Muscle of leg (tissue), 11 donors: Measurements from ENCODE around the gene UQCC2. TPM values are rescaled to one million over a fixed set of nuclear protein-coding genes. Genes with fewer than 3 reads are reported as not detected.

Experiments used
- DNase-seq: peaks from one replicate; pipeline ENCODE4 v3.0.0; 2013
- H3K27ac ChIP-seq: one replicate; pipeline ENCODE4 v1.5.1; 2013; ENCODE audit warnings: mild to moderate bottlenecking, low read length, control low read depth
- H3K27me3 ChIP-seq: one replicate; pipeline ENCODE4 v1.6.1; 2013; ENCODE audit warnings: low read length; ENCODE audit not compliant: control insufficient read depth, insufficient read depth
- H3K36me3 ChIP-seq: one replicate; pipeline ENCODE4 v1.6.1; 2013; ENCODE audit warnings: low read length; ENCODE audit not compliant: control insufficient read depth, insufficient read depth
- H3K4me1 ChIP-seq: one replicate; pipeline ENCODE4 v1.6.1; 2013; ENCODE audit warnings: low read length; ENCODE audit not compliant: control insufficient read depth, insufficient read depth
- H3K4me3 ChIP-seq: one replicate; pipeline ENCODE4 v1.5.1; 2013; ENCODE audit warnings: low read length, control low read depth
- H3K9me3 ChIP-seq: replicated peaks from 2 replicates; pipeline ENCODE4 v1.6.1; 2013; ENCODE audit warnings: low read depth, low read length; ENCODE audit not compliant: control insufficient read depth
- WGBS: methylation state at CpG from one replicate; pipeline ENCODE4 v1.1.5; 2013; ENCODE audit warnings: missing lambda C conversion rate; ENCODE audit not compliant: insufficient coverage; 5-methylcytosine and 5-hydroxymethylcytosine counted together
- polyA plus RNA-seq, 8 donors: library from polyadenylated mRNA; unstranded; fragments of 120-200 nt; gene quantifications; one replicate each; pipeline versions ENCODE4 v1.2.1 to v1.2.3, GENCODE V29; 2013; ENCODE audit warnings: inconsistent platforms in 1 of 8, low replicate concordance in 1 of 8; ENCODE audit not compliant: insufficient read length in 8 of 8, insufficient read depth in 1 of 8
- total RNA-seq: library from RNA; stranded (reverse); fragments of 120-200 nt; gene quantifications from one replicate; pipeline ENCODE4 v1.2.4, GENCODE V29; 2013

Gene UQCC2
- total and polyA plus RNA-seq, 9 donors = 60.6 to 99.9 (median 74.8) TPM

DNA sequence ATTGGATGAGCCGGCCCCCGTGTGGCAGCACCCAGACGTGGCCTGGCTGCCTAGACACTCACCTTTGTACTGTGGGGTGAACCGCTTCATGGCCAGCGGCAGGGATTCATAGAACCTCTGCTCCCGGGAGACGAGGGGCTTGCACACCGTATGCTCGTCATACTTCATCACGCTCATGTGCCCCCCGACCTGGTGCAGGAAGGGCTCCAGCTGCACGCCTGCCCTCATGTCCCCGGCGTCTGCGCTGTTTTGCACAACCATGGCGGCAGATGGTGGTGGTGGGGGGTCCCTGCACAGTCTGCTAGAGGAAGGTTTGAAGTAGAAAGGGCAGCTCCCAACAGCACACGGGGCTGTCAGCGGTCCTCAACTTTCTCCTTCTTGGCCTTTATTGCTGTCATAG, 23.7 kb upstream of the UQCC2 start:
- Histone ChIP-seq H3K9me3 (no peaks in the 10 kb centered on the region), H3K4me1 (peaks cover 21% of the 10 kb centered on the region), H3K36me3 (peaks cover 55% of the 10 kb centered on the region), H3K4me3 (no peak overlapping the region), H3K27ac (no peak overlapping the region), H3K27me3 (peaks cover under 1% of the 10 kb centered on the region)
- DNase-seq = no peak
- 79% methylated on average over 16 of the region's 18 CpGs for WGBS

DNA sequence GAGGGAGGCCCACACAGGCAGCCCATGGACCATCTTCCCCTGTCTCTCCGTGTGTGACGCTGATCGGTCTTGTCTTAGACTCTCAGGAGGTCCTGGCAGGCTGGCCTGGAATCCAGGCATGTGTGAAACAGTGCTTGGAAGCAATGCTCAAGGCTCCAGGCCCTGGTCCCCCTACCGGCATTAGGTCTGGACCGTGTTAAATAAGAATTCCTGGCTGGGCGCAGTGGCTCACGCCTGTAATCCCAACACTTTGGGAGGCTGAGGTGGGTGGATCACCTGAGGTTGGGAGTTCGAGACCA, 22.2 kb upstream of the UQCC2 start:
- no peak overlapping the region for H3K27ac ChIP-seq
- H3K27me3 ChIP-seq = no peaks in the 10 kb centered on the region
- no peak overlapping the region for H3K4me3 ChIP-seq
- peaks cover 14% of the 10 kb centered on the region for H3K4me1 ChIP-seq
- no peaks in the 10 kb centered on the region for H3K9me3 ChIP-seq
- DNase-seq = no peak
- WGBS = 57% methylated on average over 5 of the region's 8 CpGs
- H3K36me3 ChIP-seq = peaks cover 50% of the 10 kb centered on the region

DNA sequence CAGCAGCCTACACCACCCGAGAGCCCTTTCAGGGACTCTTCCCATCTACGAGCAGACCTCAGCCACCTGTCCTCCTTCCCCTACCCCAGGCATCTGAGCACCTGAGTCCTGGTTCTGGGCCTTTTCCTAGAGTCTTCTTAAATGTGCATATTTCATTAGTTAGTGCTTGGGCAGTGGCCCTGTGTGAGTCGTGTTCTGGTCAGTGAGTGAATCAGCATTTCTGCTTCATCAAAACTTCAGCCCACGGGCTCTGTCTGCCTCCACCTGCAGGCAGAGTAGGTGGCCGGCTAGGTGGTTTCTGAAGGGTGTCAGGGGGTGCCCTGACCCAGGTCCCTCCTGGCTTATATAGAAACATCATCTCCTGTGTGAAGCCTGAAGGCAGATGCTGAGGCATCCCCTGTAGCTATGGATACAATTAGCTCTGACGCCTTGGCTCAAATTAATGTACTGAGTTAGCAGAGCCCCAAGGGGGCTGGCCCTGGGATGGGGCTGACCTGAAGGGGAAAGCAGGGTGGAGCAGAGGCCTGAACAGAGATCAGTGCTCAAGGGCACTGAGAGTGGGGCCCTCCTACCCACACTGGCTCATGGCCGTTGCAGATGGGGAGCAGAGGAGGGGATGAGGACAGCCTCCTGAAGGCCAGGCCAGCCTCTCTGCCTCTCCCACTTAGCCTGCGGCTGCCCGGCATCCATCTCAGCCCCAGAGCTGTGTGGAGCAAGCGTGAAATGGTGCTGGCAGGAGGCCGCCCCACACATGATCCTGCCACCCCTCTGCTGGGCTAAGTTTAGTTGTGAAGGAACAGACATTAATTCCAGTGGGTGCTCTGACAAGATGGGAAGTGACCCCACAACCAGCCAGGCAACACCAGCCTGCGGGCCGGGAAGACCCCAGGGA, 21.6 kb upstream of the UQCC2 start:
- H3K27me3 ChIP-seq = no peaks in the 10 kb centered on the region
- peaks cover 52% of the 10 kb centered on the region for H3K36me3 ChIP-seq
- no peak overlapping the region for H3K27ac ChIP-seq
- 74% methylated on average over 7 of the region's 13 CpGs for WGBS
- H3K4me3 ChIP-seq = no peak overlapping the region
- H3K9me3 ChIP-seq = no peaks in the 10 kb centered on the region
- no peak for DNase-seq
- H3K4me1 ChIP-seq = peaks cover 12% of the 10 kb centered on the region

DNA sequence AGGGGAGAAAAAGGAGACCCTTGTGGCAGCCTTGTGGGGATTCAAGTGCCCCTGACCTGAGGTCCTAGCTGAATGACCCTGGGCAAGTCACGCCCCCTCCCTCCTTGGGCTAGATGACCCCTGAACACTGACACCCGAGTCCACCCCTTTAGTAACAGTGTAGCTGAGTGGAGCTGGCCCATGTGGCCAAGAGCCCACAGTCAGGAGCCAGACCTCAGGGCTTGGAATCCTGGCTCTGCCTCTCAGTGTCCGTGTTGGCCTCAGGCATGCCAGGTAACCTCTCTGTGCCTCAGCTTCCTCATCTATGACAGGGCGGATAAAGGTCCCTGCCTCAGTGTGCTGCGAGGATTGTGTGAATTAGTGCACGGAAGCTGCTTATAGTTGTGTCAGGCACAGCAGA, 20.9 kb upstream of the UQCC2 start:
- H3K27ac ChIP-seq = no peak overlapping the region
- no peaks in the 10 kb centered on the region for H3K9me3 ChIP-seq
- no peak overlapping the region for H3K4me3 ChIP-seq
- H3K27me3 ChIP-seq = no peaks in the 10 kb centered on the region
- peaks cover 58% of the 10 kb centered on the region for H3K36me3 ChIP-seq
- 81% methylated on average over 2 of the region's 6 CpGs for WGBS
- peaks cover 7% of the 10 kb centered on the region for H3K4me1 ChIP-seq
- no peak for DNase-seq

DNA sequence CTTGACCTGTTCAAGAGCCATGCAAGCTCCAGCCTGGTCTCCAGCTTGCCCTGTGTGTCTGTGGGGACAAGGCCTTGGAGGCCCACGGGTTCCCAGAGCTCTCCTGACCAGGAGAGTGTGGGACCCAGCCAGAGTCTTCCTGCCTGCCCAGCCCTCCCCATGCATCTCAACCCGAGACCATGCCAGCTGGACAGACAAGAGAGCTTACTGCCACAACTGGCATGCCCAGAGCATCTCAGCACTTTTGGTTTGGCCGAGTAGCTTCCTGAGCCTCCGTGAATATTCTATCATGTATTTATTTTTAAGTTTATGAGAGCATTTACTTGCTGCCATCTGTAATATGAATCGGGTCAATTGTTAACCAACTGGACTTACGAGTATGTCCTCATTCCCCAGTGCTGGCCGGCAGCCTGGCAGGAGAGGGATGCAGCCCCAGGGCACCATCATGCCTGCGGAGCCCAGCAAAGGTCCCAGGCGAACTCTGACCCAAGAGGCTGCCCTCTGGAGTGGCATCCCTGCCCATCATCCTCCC, 20.3 kb upstream of the UQCC2 start:
- Histone ChIP-seq H3K36me3 (peaks cover 56% of the 10 kb centered on the region), H3K4me1 (peaks cover 2% of the 10 kb centered on the region), H3K27me3 (no peaks in the 10 kb centered on the region), H3K4me3 (no peak overlapping the region), H3K9me3 (no peaks in the 10 kb centered on the region), H3K27ac (no peak overlapping the region)
- DNase-seq = no peak
- WGBS = 77% methylated on average over 6 of the region's 9 CpGs

DNA sequence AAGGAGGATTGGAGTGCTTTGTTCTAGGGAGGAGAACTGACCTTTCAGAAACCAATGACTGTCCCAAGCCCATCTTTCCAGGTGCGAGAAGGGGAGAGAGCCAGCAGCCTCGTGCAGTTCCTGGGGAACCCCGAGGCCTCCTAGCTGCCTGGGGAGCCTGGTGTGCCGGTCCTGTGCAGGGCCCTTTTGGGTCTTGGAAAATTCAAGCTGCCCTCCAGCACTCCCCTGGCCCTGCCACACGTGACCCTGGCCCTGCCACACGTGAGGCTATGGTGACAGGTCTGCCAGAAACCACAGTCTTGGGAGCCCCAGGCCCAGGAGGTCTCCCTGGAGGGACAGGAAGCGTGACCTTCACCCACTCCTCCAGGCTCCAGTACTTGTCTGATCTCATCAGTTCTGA, 19.5 kb upstream of the UQCC2 start:
- H3K27ac ChIP-seq = no peak overlapping the region
- H3K9me3 ChIP-seq = no peaks in the 10 kb centered on the region
- no peaks in the 10 kb centered on the region for H3K4me1 ChIP-seq
- H3K4me3 ChIP-seq = no peak overlapping the region
- peaks cover 56% of the 10 kb centered on the region for H3K36me3 ChIP-seq
- H3K27me3 ChIP-seq = no peaks in the 10 kb centered on the region
- 55% methylated on average over 6 of the region's 7 CpGs for WGBS
- no peak for DNase-seq

DNA sequence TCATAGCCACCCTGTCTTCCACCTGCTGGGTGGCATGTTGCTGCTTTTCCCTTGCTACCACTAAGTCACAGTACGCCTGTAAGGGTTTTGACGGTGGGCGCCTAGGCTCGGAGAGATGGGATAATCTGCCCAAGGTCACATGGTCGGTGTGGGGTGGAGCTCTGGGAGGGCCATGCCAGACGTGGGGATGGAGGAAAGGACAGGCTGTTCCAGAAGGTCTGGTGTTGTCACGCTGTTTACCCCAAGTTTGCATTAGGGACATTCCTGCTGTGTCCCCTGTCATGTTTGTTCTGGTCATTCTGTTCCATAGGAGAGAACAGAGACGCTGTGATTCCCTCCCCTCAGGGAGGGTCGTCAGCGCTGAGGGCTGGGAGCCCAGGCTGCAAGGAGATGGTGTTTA, 19.1 kb upstream of the UQCC2 start:
- no peak overlapping the region for H3K4me3 ChIP-seq
- WGBS = 38% methylated on average over 3 of the region's 10 CpGs
- H3K4me1 ChIP-seq = no peaks in the 10 kb centered on the region
- H3K27me3 ChIP-seq = no peaks in the 10 kb centered on the region
- DNase-seq = no peak
- H3K27ac ChIP-seq = no peak overlapping the region
- H3K9me3 ChIP-seq = no peaks in the 10 kb centered on the region
- peaks cover 58% of the 10 kb centered on the region for H3K36me3 ChIP-seq

DNA sequence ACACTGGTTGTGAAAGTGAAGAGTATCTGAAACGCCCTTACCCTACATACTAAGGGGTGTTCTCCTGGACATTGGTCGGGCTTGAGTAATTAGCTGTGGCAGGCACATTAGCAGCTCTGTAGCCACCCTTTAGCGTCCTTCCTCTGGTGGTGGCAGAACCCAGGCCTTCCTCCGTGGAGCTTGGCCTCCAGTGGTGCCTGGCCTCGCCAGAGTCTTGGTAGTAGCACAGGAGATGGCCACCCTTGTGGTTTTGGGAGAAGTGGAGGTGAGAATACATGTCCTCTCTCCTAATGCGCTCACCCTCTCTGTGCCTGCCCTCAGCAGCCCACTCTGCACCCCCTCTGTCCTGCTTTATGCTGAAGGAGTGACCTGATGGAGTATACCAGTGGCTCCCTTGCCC, 17.6 kb upstream of the UQCC2 start:
- peaks cover 5% of the 10 kb centered on the region for H3K27me3 ChIP-seq
- no peak overlapping the region for H3K4me3 ChIP-seq
- DNase-seq = no peak
- 77% methylated on average over 2 of the region's 6 CpGs for WGBS
- no peaks in the 10 kb centered on the region for H3K9me3 ChIP-seq
- peaks cover 52% of the 10 kb centered on the region for H3K36me3 ChIP-seq
- no peaks in the 10 kb centered on the region for H3K4me1 ChIP-seq
- no peak overlapping the region for H3K27ac ChIP-seq

DNA sequence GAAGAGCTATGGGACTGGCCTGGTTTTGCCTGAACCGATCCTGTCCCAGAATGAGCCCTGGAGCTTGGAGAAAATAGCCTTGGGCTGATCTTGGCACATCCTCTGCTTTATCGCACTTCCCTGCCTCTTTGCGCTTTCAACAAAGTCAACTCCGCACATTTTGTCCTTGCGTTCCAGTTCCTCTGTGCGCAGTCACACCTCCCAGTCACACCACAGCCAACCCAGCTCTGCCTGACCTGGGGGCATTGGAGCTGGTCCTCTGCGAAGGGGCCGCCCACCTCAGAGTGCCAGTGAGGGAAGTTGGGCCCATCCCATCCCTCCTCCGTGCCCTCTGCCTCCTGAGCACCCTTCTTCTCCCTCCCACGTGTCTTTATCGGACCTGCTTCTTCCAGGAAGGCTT, 16.9 kb upstream of the UQCC2 start:
- Histone ChIP-seq H3K27me3 (peaks cover 7% of the 10 kb centered on the region), H3K4me1 (no peaks in the 10 kb centered on the region), H3K27ac (no peak overlapping the region), H3K9me3 (no peaks in the 10 kb centered on the region), H3K4me3 (no peak overlapping the region), H3K36me3 (peaks cover 49% of the 10 kb centered on the region)
- DNase-seq = no peak
- WGBS = 88% methylated on average over 10 of the region's 11 CpGs

DNA sequence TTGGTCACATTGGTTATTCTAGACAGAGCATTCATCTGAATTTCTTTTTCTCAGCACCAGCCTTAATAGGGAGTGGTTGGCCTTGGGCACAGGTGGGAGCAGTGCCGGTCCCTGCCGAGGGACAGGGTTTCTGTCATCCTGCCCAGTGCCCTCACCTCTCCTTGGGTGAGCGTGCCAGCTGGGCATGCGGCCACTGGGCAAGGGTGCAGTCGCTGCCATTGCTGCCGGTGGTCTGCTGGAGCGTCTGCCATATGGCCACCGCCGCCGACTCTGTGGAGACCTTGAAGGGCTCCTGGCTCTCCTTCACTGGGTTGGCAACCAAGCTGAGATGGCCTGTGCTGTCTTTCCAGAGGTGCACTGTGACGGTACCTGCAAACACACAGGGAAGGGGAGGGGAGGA, 16.4 kb upstream of the UQCC2 start:
- Histone ChIP-seq H3K9me3 (no peaks in the 10 kb centered on the region), H3K36me3 (peaks cover 44% of the 10 kb centered on the region), H3K4me1 (no peaks in the 10 kb centered on the region), H3K4me3 (no peak overlapping the region), H3K27me3 (peaks cover 7% of the 10 kb centered on the region), H3K27ac (no peak overlapping the region)
- WGBS = 90% methylated on average over 10 of the region's 11 CpGs
- no peak for DNase-seq
